ENCODE measurements around the gene SHQ1.

The SHQ1 gene

GRCh38 chr3:72847751-72848702 lies at the start of gene SHQ1:
SHQ1 (minus strand) TSS chr3:72848445; CDS start chr3:72848340, 105 bp downstream.
- TF ChIP-seq Cebpa-rat (IDR thresholded peaks at IDR 0.05), result no peak
- H3K9me3 ChIP-seq, result no peaks in the 10 kb centered on the region

GRCh38 chr3:72897758-72898007 lies 49.4 kb upstream of the SHQ1 start:
- H3K9me3 ChIP-seq, result no peaks in the 10 kb centered on the region

More at GRCh38 chr3:72847751-72848702, at the start of gene SHQ1:
- Histone ChIP-seq H3K9ac (peak within 1 kb of the TSS; percentile 81), H3K27ac (peak within 1 kb of the TSS; percentile 52; the same call in 1 of the 2 replicates), H3K4me2 (peak within 1 kb of the TSS; percentile 96), H3K36me3 (no peaks in the 10 kb centered on the region), H3K27me3 (no peaks in the 10 kb centered on the region), H4K20me1 (peaks cover 34% of the 10 kb centered on the region), H3K4me1 (peaks cover 34% of the 10 kb centered on the region), H3K4me3 (peak within 1 kb of the TSS; percentile 89)

GRCh38 chr3:72896996-72897757 lies 48.9 kb upstream of the SHQ1 start:
- H3K27ac ChIP-seq, result no peak overlapping the region
- TF ChIP-seq Cebpa-rat (IDR thresholded peaks at IDR 0.05), result no peak
- no peaks in the 10 kb centered on the region for H3K9me3 ChIP-seq
- no peak overlapping the region for H3K9ac ChIP-seq
- no peak overlapping the region for H3K4me2 ChIP-seq
- H3K4me3 ChIP-seq, result no peak overlapping the region
- H3K4me1 ChIP-seq, result peaks cover 10% of the 10 kb centered on the region; the same call in 1 of the 2 replicates
- no peaks in the 10 kb centered on the region for H4K20me1 ChIP-seq
- H3K27me3 ChIP-seq, result no peaks in the 10 kb centered on the region
- no peaks in the 10 kb centered on the region for H3K36me3 ChIP-seq

More at GRCh38 chr3:72897758-72898007, 49.4 kb upstream of the SHQ1 start:
- no peak overlapping the region for H3K4me3 ChIP-seq
- H3K9ac ChIP-seq, result no peak overlapping the region
- H3K27me3 ChIP-seq, result no peaks in the 10 kb centered on the region
- H4K20me1 ChIP-seq, result no peaks in the 10 kb centered on the region
- TF ChIP-seq Cebpa-rat (IDR thresholded peaks at IDR 0.05), result no peak
- peaks cover 6% of the 10 kb centered on the region; the same call in 1 of the 2 replicates for H3K4me1 ChIP-seq
- no peaks in the 10 kb centered on the region for H3K36me3 ChIP-seq
- no peak overlapping the region for H3K27ac ChIP-seq
- H3K4me2 ChIP-seq, result no peak overlapping the region

- Histone ChIP-seq H3K4me2 (no peak overlapping the region), H3K9me3 (no peaks in the 10 kb centered on the region), H3K4me3 (no peak overlapping the region), H3K9ac (no peak overlapping the region), H3K27ac (no peak overlapping the region), H4K20me1 (no peaks in the 10 kb centered on the region), H3K27me3 (peaks cover 10% of the 10 kb centered on the region), H3K4me1 (peaks cover 10% of the 10 kb centered on the region; the same call in 1 of the 2 replicates), H3K36me3 (no peaks in the 10 kb centered on the region)
- no peak for TF ChIP-seq Cebpa-rat (IDR thresholded peaks at IDR 0.05)
Measured at GRCh38 chr3:72894976-72895552, 46.8 kb upstream of the SHQ1 start.

- Histone ChIP-seq H3K4me3 (no peak overlapping the region), H3K27me3 (peaks cover 32% of the 10 kb centered on the region)
- TF ChIP-seq Cebpa-rat (IDR thresholded peaks at IDR 0.05), result no peak
Measured at GRCh38 chr3:72892870-72893269, 44.6 kb upstream of the SHQ1 start.

GRCh38 chr3:72892081-72892775 lies 44.0 kb upstream of the SHQ1 start:
- peaks cover 26% of the 10 kb centered on the region for H3K4me1 ChIP-seq
- H3K27ac ChIP-seq, result no peak overlapping the region
- peaks cover 39% of the 10 kb centered on the region for H3K27me3 ChIP-seq
- H3K9me3 ChIP-seq, result no peaks in the 10 kb centered on the region
- H3K36me3 ChIP-seq, result no peaks in the 10 kb centered on the region
- peaks cover 12% of the 10 kb centered on the region; the same call in 1 of the 2 replicates for H4K20me1 ChIP-seq
- no peak overlapping the region for H3K4me2 ChIP-seq
- no peak overlapping the region for H3K4me3 ChIP-seq
- no peak for TF ChIP-seq Cebpa-rat (IDR thresholded peaks at IDR 0.05)
- H3K9ac ChIP-seq, result no peak overlapping the region

More at GRCh38 chr3:72892870-72893269, 44.6 kb upstream of the SHQ1 start:
- H3K9me3 ChIP-seq, result no peaks in the 10 kb centered on the region
- no peaks in the 10 kb centered on the region for H3K36me3 ChIP-seq
- H3K27ac ChIP-seq, result no peak overlapping the region
- peaks cover 20% of the 10 kb centered on the region for H3K4me1 ChIP-seq
- no peak overlapping the region for H3K9ac ChIP-seq
- peaks cover 12% of the 10 kb centered on the region; the same call in 1 of the 2 replicates for H4K20me1 ChIP-seq
- H3K4me2 ChIP-seq, result no peak overlapping the region

- Histone ChIP-seq H3K36me3 (no peaks in the 10 kb centered on the region), H3K9me3 (no peaks in the 10 kb centered on the region), H4K20me1 (peaks cover 12% of the 10 kb centered on the region; the same call in 1 of the 2 replicates), H3K4me1 (peaks cover 28% of the 10 kb centered on the region), H3K4me3 (no peak overlapping the region), H3K9ac (no peak overlapping the region), H3K4me2 (no peak overlapping the region), H3K27ac (no peak overlapping the region), H3K27me3 (peaks cover 46% of the 10 kb centered on the region)
- no peak for TF ChIP-seq Cebpa-rat (IDR thresholded peaks at IDR 0.05)
Measured at GRCh38 chr3:72891053-72891855, 43.0 kb upstream of the SHQ1 start.

GRCh38 chr3:72890166-72890925 lies 42.1 kb upstream of the SHQ1 start:
- no peak overlapping the region for H3K9ac ChIP-seq
- H3K4me3 ChIP-seq, result no peak overlapping the region
- TF ChIP-seq Cebpa-rat (IDR thresholded peaks at IDR 0.05), result no peak
- no peaks in the 10 kb centered on the region for H3K36me3 ChIP-seq
- no peaks in the 10 kb centered on the region for H3K9me3 ChIP-seq
- peaks cover 28% of the 10 kb centered on the region for H3K4me1 ChIP-seq
- H4K20me1 ChIP-seq, result peaks cover 12% of the 10 kb centered on the region; the same call in 1 of the 2 replicates
- peaks cover 46% of the 10 kb centered on the region for H3K27me3 ChIP-seq
- H3K27ac ChIP-seq, result no peak overlapping the region
- H3K4me2 ChIP-seq, result no peak overlapping the region

All from BLaER1 (cell line).